HUES6 (cell line): ENCODE measurements around the gene VASN.

Experiments used
- H3K27ac ChIP-seq: 2 replicates; pipeline ENCODE4 v1.7.0; 2013; ENCODE audit warnings: low read depth, mild to moderate bottlenecking, low read length, inconsistent platforms
- H3K27me3 ChIP-seq: 2 replicates; pipeline ENCODE4 v1.6.1; 2013; ENCODE audit warnings: low read length; ENCODE audit not compliant: control insufficient read depth, insufficient read depth
- H3K36me3 ChIP-seq: 2 replicates; pipeline ENCODE4 v1.6.1; 2013; ENCODE audit warnings: low read length; ENCODE audit not compliant: control insufficient read depth, insufficient read depth
- H3K4me1 ChIP-seq: 2 replicates; pipeline ENCODE4 v1.6.1; 2013; ENCODE audit warnings: low read length; ENCODE audit not compliant: control insufficient read depth, insufficient read depth
- H3K4me3 ChIP-seq: 2 replicates; pipeline ENCODE4 v1.5.1; 2013; ENCODE audit warnings: low read depth, low read length
- H3K9ac ChIP-seq: one replicate; pipeline ENCODE4 v1.6.1; 2013; ENCODE audit warnings: mild to moderate bottlenecking, low read length
- H3K9me3 ChIP-seq: 2 replicates; pipeline ENCODE4 v1.6.1; 2013; ENCODE audit warnings: low read depth, low read length; ENCODE audit not compliant: control insufficient read depth, insufficient read depth

The VASN gene

GRCh38 chr16:4371357-4372000 lies at the start of gene VASN:
Gene VASN (plus strand): TSS chr16:4371848. CDS start chr16:4380878, 9,030 bp downstream.
- peak within 1 kb of the TSS; percentile 70 for H3K9ac ChIP-seq
- H3K27ac ChIP-seq: no peak within 1 kb of the TSS
- H3K27me3 ChIP-seq: no peaks in the 10 kb centered on the region
- no peaks in the 10 kb centered on the region for H3K9me3 ChIP-seq
- H3K4me3 ChIP-seq: peak within 1 kb of the TSS; percentile 72
- no peaks in the 10 kb centered on the region for H3K36me3 ChIP-seq
- H3K4me1 ChIP-seq: peaks cover 53% of the 10 kb centered on the region

DNA sequence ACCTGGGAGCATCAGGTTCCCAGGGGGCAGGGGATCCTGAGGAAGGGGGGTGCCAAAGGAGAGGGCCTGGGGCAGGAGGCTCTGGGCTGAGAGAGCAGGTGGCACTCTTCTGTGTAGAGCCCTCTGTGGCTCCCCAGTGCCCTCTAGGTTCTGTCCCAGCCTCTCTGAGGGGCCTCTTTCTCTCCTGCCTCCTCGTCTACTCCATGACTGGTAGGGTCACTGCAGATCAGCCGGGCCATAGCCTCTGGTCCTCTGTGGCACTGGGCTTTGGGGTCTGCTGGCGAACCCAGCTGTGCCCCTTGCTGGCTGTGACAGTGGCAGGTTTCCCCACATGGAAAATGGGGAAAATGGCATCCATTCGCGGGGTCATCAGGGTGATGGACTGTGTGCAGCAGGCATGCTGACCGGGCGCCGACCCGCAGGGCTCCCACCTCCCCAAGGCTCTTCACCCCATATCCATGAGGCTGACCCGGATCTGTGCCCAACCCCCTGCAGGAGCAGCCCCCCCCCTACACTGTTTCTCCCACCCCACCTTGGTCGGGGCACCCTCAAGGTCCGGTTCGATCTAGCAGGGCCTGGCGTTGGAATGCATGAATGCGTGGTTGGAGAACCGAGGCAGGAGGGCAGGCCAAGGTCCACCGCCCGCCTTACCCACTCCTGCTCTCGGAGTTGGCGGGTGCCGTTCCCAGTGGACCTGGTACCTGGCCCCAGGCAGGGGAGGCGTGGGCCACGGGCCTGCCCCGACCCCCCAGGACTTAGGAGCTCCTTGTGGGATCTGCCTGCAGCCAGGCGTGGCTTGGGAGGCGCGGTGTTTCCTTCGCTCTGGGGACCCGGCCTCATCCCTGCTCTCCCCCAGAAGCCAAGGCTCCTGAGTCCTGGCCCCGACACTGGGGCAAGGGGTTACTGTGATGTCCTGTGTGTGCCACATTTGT lies 49.3 kb upstream of the VASN start:
- H3K27ac ChIP-seq: no peak overlapping the region
- H3K36me3 ChIP-seq: no peaks in the 10 kb centered on the region
- no peak overlapping the region for H3K4me3 ChIP-seq
- H3K4me1 ChIP-seq: peaks cover 56% of the 10 kb centered on the region
- no peaks in the 10 kb centered on the region for H3K9me3 ChIP-seq
- H3K9ac ChIP-seq: no peak overlapping the region
- H3K27me3 ChIP-seq: no peaks in the 10 kb centered on the region

DNA sequence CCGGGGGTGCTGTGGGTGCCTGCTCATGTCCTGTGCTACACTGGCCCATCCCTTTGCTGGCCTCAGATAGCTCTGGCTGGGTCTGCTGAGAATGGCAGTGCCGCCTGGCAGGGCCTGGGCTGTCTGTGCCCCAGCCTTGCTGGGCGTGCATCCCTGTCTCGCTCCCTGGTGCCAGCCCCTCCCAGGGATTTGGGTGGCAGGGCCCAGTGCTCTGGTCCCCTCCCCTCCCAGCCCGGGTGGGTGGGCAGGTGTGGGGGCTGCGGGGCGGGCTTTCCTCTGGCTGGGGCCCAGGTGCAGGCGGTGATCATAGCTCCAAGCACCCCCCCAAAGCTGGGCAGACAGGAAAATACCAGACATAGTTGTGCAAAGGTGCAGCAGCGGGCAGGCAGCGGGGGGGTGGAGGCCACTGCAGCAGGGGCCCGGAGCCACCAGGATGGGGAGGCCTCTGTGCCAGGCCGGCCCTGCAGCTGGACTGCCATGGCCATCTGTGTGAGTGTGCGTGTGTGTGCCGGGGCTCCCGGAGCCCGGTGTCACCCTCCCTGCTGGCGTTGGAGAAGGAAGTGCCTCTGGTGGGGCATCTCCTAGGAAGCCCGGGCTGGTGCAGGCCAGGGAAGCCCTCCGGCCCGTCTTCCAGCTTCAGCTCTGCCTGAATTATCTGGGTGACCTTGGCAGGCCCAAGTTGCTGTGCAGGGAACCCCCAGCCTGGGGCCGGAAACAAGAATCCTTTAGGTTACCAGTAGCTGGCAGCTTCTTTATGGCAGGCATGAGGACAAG lies 48.4 kb upstream of the VASN start:
- H3K9ac ChIP-seq: no peak overlapping the region
- peaks cover 50% of the 10 kb centered on the region for H3K4me1 ChIP-seq
- no peaks in the 10 kb centered on the region for H3K36me3 ChIP-seq
- H3K27me3 ChIP-seq: no peaks in the 10 kb centered on the region
- no peaks in the 10 kb centered on the region for H3K9me3 ChIP-seq
- H3K4me3 ChIP-seq: no peak overlapping the region
- no peak overlapping the region for H3K27ac ChIP-seq

DNA sequence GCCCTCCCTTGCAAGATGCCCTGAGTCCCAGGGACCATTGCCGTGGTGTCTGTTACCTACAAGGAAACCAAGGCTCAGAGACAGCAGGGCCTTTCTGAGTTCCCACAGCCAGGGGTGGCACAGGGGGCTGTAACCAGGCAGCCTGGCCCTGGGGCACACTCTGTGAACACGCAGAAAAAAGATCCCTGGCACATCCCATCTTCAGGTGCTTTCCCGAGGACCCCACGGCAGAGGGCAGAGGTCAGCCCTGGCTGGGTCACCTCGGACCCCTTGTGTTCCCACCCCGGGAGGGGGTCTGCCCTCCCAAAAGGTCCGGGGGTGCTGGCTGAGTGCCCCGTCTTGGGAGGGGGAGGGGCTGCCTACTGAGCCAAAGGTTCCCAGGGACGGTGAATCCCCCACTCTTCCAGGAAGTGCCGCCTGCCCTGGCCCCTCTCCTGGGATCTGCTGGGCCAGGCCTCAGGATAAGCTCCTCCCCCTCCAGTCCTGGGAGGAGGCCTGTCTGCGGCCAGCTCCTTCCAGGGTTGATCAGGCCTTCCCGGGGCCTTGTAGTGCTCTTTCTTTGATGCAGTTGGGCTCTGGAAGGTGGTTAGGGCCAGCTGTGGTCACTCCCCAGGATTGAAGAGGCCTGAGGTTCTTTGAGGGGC lies 47.7 kb upstream of the VASN start:
- Histone ChIP-seq H3K9ac (no peak overlapping the region), H3K4me1 (peaks cover 50% of the 10 kb centered on the region)

GRCh38 chr16:4324492-4325252 lies 47.0 kb upstream of the VASN start:
- no peaks in the 10 kb centered on the region for H3K9me3 ChIP-seq
- no peaks in the 10 kb centered on the region for H3K36me3 ChIP-seq
- H3K9ac ChIP-seq: no peak overlapping the region
- H3K4me3 ChIP-seq: no peak overlapping the region
- H3K4me1 ChIP-seq: peaks cover 44% of the 10 kb centered on the region
- H3K27ac ChIP-seq: no peak overlapping the region
- H3K27me3 ChIP-seq: no peaks in the 10 kb centered on the region

More for the DNA sequence above, 47.7 kb upstream of the VASN start:
- no peaks in the 10 kb centered on the region for H3K27me3 ChIP-seq
- no peaks in the 10 kb centered on the region for H3K36me3 ChIP-seq
- no peaks in the 10 kb centered on the region for H3K9me3 ChIP-seq
- no peak overlapping the region for H3K27ac ChIP-seq
- H3K4me3 ChIP-seq: no peak overlapping the region

DNA sequence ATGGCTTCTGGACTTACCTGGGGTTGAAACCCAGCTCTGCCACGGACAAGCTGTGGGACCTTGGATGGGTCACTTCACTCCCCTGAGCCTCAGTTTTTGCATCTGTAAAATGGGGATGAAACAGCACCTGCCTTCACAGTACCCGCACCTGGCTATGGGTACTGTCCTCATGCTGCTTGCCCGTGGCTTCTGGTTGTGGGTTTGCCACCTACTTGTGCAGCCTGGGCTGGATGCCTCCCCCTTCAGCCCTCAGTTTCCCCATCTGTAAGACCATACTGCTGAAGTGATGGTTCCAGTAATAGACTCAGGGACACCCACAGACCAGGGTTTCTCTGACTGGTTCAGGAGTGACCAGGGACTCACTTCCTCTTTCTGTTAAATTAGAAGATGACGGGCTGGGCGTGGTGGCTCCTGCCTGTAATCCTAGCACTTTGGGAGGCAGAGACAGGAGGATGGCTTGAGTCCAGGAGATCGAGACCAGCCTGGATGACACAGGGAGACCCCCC lies 46.3 kb upstream of the VASN start:
- H3K9ac ChIP-seq: no peak overlapping the region
- H3K27ac ChIP-seq: no peak overlapping the region
- H3K4me1 ChIP-seq: peaks cover 38% of the 10 kb centered on the region
- H3K9me3 ChIP-seq: no peaks in the 10 kb centered on the region
- no peak overlapping the region for H3K4me3 ChIP-seq
- no peaks in the 10 kb centered on the region for H3K27me3 ChIP-seq
- H3K36me3 ChIP-seq: no peaks in the 10 kb centered on the region

GRCh38 chr16:4327386-4328045 lies 44.1 kb upstream of the VASN start:
- Histone ChIP-seq H3K27me3 (no peaks in the 10 kb centered on the region), H3K36me3 (peaks cover 6% of the 10 kb centered on the region; the same call in 1 of the 2 replicates), H3K9ac (peak overlapping the region; percentile 61), H3K4me1 (peaks cover 32% of the 10 kb centered on the region), H3K4me3 (peak overlapping the region; percentile 62), H3K9me3 (0 out of 2 replicates have a peak, but pooled peaks cover 2% of the 10 kb centered on the region), H3K27ac (0 out of 2 replicates have a peak overlapping the region, but pooled peaks have one; percentile 40)

- Histone ChIP-seq H3K27ac (0 out of 2 replicates have a peak overlapping the region, but pooled peaks have one; percentile 40), H3K9ac (peak overlapping the region; percentile 61), H3K36me3 (peaks cover 10% of the 10 kb centered on the region; the same call in 1 of the 2 replicates), H3K9me3 (0 out of 2 replicates have a peak, but pooled peaks cover 2% of the 10 kb centered on the region), H3K4me3 (peak overlapping the region; percentile 62), H3K4me1 (peaks cover 29% of the 10 kb centered on the region), H3K27me3 (no peaks in the 10 kb centered on the region)
Measured at GRCh38 chr16:4328046-4328781, 43.4 kb upstream of the VASN start.
